GM12873 (cell line): ENCODE results near the gene MAP2K5.

Experiments used
- CTCF ChIP-seq: IDR thresholded peaks from 2 replicates; pipeline ENCODE4 v1.5.1; 2012; ENCODE audit warnings: low read depth, mild to moderate bottlenecking, moderate library complexity, low read length, control low read depth; ENCODE audit not compliant: insufficient read depth; ENCODE audit errors: missing control alignments

The MAP2K5 gene

DNA sequence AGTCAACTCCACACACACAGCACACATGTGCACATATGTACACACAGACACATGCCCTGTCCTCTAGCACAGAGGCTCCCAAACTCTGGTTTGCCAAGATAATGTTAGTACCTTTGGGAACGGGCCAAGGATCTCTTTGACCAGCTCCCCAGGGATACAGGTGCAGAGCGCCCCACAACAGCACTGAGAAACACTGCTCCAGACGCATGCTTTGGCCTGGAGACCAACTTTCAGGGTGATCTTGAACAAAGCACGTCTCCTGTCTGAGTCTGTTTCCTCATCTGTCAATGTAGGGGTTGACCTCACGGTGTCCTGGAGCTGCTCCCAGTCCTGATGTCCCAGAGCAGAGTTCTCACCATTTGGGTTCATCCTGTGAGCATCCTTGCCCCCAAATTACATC is 266.9 kb downstream of the MAP2K5 start:
- no peak for TF ChIP-seq CTCF

DNA sequence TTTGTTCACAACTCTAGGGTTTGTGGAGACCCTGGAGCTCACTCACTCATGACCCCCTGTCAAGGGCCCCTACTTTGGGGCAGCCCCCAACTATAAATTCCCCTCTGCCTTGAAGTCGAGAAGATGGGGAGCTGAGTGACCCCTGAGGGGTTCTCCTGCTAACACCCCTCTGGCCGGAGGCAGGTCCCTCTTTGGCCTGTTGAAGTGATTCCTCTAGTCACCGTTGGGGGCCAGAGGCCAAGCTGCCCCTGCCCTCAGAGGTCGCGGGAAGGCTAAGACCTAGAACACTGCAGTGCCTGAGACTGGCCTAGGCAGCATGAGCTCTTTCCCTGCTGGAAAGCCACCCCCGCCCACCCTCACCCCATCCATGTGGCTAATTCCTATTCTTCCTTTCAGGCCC is 267.4 kb downstream of the MAP2K5 start:
- no peak for TF ChIP-seq CTCF

- TF ChIP-seq CTCF = no peak
These were observed 269.7 kb downstream of the MAP2K5 start for GRCh38 chr15:67812241-67812644.

DNA sequence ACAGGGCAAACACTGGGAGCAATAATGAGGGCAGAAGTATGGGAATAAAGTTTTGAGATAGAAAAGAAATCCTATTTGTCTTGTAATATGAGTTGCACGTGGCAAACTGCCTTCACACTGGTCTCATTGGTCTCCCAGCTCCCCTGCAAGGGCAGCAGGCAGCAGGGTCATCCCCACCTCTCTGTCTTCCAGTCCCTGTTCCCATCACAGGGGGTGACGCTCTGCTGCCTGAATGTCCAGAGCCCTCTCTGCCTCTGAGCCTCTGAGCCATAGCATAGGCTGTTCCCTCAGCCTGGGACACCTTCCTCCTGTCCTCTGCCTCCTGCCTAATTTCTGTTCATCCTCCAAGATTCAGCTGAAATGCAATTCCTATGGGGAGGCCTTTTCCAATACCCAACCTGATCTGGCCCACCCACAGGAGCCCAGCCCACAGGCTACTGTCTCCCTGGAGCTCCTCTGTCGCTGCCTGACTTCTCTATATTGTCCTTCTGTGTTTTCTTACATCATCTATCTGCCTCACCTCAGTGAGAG is 270.7 kb downstream of the MAP2K5 start:
- TF ChIP-seq CTCF = no peak

- TF ChIP-seq CTCF = no peak
These were observed 272.6 kb downstream of the MAP2K5 start for GRCh38 chr15:67815036-67815592.

DNA sequence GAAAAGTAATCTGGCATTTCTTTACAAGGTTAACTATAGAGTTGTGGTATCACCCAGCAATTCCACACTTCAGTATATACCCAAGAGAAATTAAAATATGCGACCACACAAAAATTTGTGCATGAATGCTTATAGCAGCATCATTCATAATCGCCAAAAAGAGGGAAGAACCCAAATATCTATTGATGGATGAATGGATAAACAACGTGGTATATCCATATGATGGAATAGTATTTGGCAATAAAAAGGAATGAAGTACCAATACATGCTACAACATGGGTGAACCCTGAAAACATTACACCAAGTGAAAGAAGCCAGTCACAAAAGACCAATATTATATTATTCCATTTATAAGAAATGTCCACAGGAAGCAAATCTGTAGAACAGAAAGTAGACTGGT is 274.2 kb downstream of the MAP2K5 start:
- no peak for TF ChIP-seq CTCF

DNA sequence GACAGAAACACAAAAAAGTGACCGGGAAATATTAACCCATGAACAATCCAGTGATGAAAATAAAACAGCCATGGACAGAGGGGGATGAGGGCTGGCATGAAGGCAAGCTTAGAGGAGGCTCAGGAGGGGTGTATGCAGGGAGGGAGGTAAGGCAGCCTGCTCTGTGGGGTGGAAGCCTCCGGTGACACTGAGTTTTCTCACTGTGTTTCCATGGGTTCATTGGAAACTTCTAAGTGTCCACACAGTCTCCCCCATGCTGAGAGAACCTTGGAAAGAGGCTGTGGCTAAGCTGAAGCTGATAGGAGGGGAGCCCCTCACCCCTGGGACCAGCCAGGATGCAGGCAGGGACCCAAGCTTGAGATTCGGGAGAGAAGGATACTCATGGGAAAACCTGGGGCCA is 276.0 kb downstream of the MAP2K5 start:
- no peak for TF ChIP-seq CTCF

DNA sequence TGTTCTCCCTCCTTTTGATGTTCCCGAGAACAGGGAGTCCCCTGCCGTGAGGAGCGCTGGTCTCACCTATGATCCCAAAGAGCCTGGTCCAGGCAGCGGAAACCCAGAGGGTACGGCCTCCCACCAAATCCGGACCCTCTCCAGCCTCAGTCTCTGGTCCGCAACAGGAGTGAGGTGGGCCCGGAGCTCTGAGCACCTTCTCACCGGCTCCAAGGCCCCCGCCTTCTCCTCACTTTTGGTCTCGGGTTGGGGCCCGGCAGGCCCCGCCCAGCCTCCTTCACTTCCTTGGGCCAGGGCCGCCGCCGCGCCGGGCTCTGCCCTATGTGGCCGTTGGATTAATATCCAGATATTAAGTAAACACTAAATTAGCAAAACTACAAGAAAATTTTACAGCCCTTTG is 277.1 kb downstream of the MAP2K5 start:
- TF ChIP-seq CTCF = no peak
